IMR-90 (cell line): Measurements from ENCODE around the gene RHOC. TPM values are rescaled to one million over a fixed set of nuclear protein-coding genes. Genes with fewer than 3 reads are reported as not detected.

Experiments used
- ATAC-seq: fragments of 200-7000 bp; cut with Tn5 transposase; 2 replicates; pipeline ENCODE4 v1.9.1; 2020; ENCODE audit warnings: low read depth, mild to moderate bottlenecking, moderate library complexity
- BruUV-seq: library from RNA; stranded (reverse); fragments of 400-500 nt; replicated peaks from 2 replicates; lab custom pipeline; 2021; lab: Mats Ljungman, UMichigan
- CTCF ChIA-PET: fragments of 300-600 bp; formaldehyde crosslinking; extraction: SDS; loops from one replicate; lab custom pipeline; 2021; ENCODE audit warnings: antibody characterized with exemption; lab: Yijun Ruan, JAX
- POLR2A ChIA-PET: fragments of 300-600 bp; sonication (Branson Sonifier 250); formaldehyde crosslinking; loops from one replicate; lab custom pipeline; 2022; ENCODE audit warnings: antibody characterized with exemption; ENCODE audit not compliant: unreplicated experiment; lab: Charles Lee
- DNase-seq: peaks from one replicate; pipeline ENCODE4 v3.0.0; 2013
- H2AFZ ChIP-seq: replicated peaks from 2 replicates; pipeline ENCODE3; 2013; ENCODE audit warnings: low read length, mild to moderate bottlenecking; ENCODE audit not compliant: poor library complexity
- H2AK5ac ChIP-seq: 2 replicates; pipeline ENCODE4 v1.6.1; 2013; ENCODE audit warnings: low read depth, low read length, inconsistent platforms
- H2AK9ac ChIP-seq: replicated peaks from 2 replicates; pipeline ENCODE3; 2013; ENCODE audit warnings: mild to moderate bottlenecking, low read depth, low read length, moderate library complexity; ENCODE audit not compliant: poor library complexity
- H2BK120ac ChIP-seq: 2 replicates; pipeline ENCODE4 v1.6.1; 2013; ENCODE audit warnings: low read depth, low read length, inconsistent platforms
- H2BK15ac ChIP-seq: 3 replicates; pipeline ENCODE4 v1.6.1; 2013; ENCODE audit warnings: low read depth, low read length, inconsistent platforms
- H2BK20ac ChIP-seq: 2 replicates; pipeline ENCODE4 v1.6.1; 2013; ENCODE audit warnings: low read depth, mild to moderate bottlenecking, inconsistent platforms, low read length, moderate library complexity
- H2BK5ac ChIP-seq: 2 replicates; pipeline ENCODE4 v1.6.1; 2013; ENCODE audit warnings: mild to moderate bottlenecking, low read depth, low read length, inconsistent platforms; ENCODE audit not compliant: poor library complexity, severe bottlenecking
- H3K14ac ChIP-seq: replicated peaks from 2 replicates; pipeline ENCODE4 v1.6.1; 2013; ENCODE audit warnings: low read depth, low read length, inconsistent platforms
- H3K18ac ChIP-seq: 2 replicates; pipeline ENCODE4 v1.6.1; 2013; ENCODE audit warnings: low read depth, low read length, control low read depth
- H3K23ac ChIP-seq: 2 replicates; pipeline ENCODE4 v1.6.1; 2013; ENCODE audit warnings: low read depth, low read length, inconsistent platforms
- H3K27ac ChIP-seq: 2 replicates; pipeline ENCODE4 v1.5.1; 2013; ENCODE audit warnings: mild to moderate bottlenecking, control low read depth, low read length; ENCODE audit not compliant: insufficient read depth
- H3K27me3 ChIP-seq: 2 replicates; pipeline ENCODE4 v1.6.1; 2013; ENCODE audit warnings: low read length; ENCODE audit not compliant: control insufficient read depth, insufficient read depth
- H3K36me3 ChIP-seq: 2 replicates; pipeline ENCODE4 v1.6.1; 2013; ENCODE audit warnings: low read length, mixed read lengths; ENCODE audit not compliant: control insufficient read depth, insufficient read depth
- H3K4ac ChIP-seq: 2 replicates; pipeline ENCODE4 v1.6.1; 2013; ENCODE audit warnings: low read depth, low read length, inconsistent platforms
- H3K4me1 ChIP-seq: 2 replicates; pipeline ENCODE4 v1.6.1; 2013; ENCODE audit warnings: low read length, mixed read lengths; ENCODE audit not compliant: control insufficient read depth, insufficient read depth
- H3K4me2 ChIP-seq: 2 replicates; pipeline ENCODE4 v1.6.1; 2013; ENCODE audit warnings: low read depth, mild to moderate bottlenecking, control low read depth, low read length, moderate library complexity
- H3K4me3 ChIP-seq: 2 replicates; pipeline ENCODE4 v1.5.1; 2013; ENCODE audit warnings: low read depth, mild to moderate bottlenecking, control low read depth, low read length, moderate library complexity; ENCODE audit not compliant: insufficient read depth
- H3K56ac ChIP-seq: 2 replicates; pipeline ENCODE4 v1.6.1; 2013; ENCODE audit warnings: low read length, inconsistent platforms; ENCODE audit not compliant: insufficient read depth; ENCODE audit errors: extremely low read depth
- H3K79me1 ChIP-seq, 2 experiments: 2 replicates each; pipeline ENCODE4 v1.6.1; 2013; ENCODE audit warnings: low read length in 2 of 2, inconsistent platforms in 1 of 2, low read depth in 1 of 2
- H3K9ac ChIP-seq: 2 replicates; pipeline ENCODE4 v1.6.1; 2013; ENCODE audit warnings: low read depth, low read length, control low read depth
- H3K9me1 ChIP-seq: 2 replicates; pipeline ENCODE4 v1.6.1; 2013; ENCODE audit warnings: low read length, inconsistent platforms; ENCODE audit not compliant: insufficient read depth
- H3K9me3 ChIP-seq: 2 replicates; pipeline ENCODE4 v1.6.1; 2013; ENCODE audit warnings: low read length; ENCODE audit not compliant: control insufficient read depth, insufficient read depth
- H4K20me1 ChIP-seq: 2 replicates; pipeline ENCODE4 v1.6.1; 2013; ENCODE audit warnings: low read length, inconsistent platforms; ENCODE audit not compliant: insufficient read depth
- H4K5ac ChIP-seq: 2 replicates; pipeline ENCODE4 v1.6.1; 2013; ENCODE audit warnings: mild to moderate bottlenecking, low read depth, low read length, control low read depth
- H4K8ac ChIP-seq, 2 experiments: 2 replicates each; pipeline ENCODE4 v1.6.1; 2013; ENCODE audit warnings: low read depth in 2 of 2, low read length in 2 of 2, control low read depth in 1 of 2, inconsistent platforms in 1 of 2
- H4K91ac ChIP-seq: 2 replicates; pipeline ENCODE4 v1.6.1; 2013; ENCODE audit warnings: low read depth, low read length, inconsistent platforms; ENCODE audit not compliant: insufficient read depth
- BHLHE40 ChIP-seq: fragments of 150-350 bp; IDR thresholded peaks from 2 replicates; pipeline ENCODE4 v1.6.1; 2016; ENCODE audit warnings: mild to moderate bottlenecking, low read depth, low read length
- CEBPB ChIP-seq: IDR thresholded peaks from 2 replicates; pipeline ENCODE4 v1.6.1; 2012; ENCODE audit warnings: low read depth, low read length, improper control_type of control experiment
- CHD1 ChIP-seq: IDR thresholded peaks from 2 replicates; pipeline ENCODE4 v1.6.1; 2012; ENCODE audit warnings: low read depth, low read length, improper control_type of control experiment
- FOS ChIP-seq: fragments of 150-350 bp; IDR thresholded peaks from 2 replicates; pipeline ENCODE4 v1.6.1; 2016; ENCODE audit warnings: low read depth, low read length
- MAFK ChIP-seq: IDR thresholded peaks from 2 replicates; pipeline ENCODE4 v1.6.1; 2012; ENCODE audit warnings: low read depth, low read length, improper control_type of control experiment
- MAZ ChIP-seq: IDR thresholded peaks from 2 replicates; pipeline ENCODE4 v1.6.1; 2012; ENCODE audit warnings: low read depth, mild to moderate bottlenecking, low read length, improper control_type of control experiment, moderate library complexity, borderline replicate concordance
- MXI1 ChIP-seq: IDR thresholded peaks from 2 replicates; pipeline ENCODE4 v1.6.1; 2012; ENCODE audit warnings: low read depth, mild to moderate bottlenecking, low read length, moderate library complexity, borderline replicate concordance
- NFE2L2 ChIP-seq: fragments of 150-350 bp; IDR thresholded peaks from 2 replicates; pipeline ENCODE4 v1.6.1; 2016; ENCODE audit warnings: low read depth, mild to moderate bottlenecking, low read length
- POLR2A ChIP-seq: IDR thresholded peaks from 2 replicates; pipeline ENCODE4 v1.6.1; 2012; ENCODE audit warnings: mild to moderate bottlenecking, low read depth, low read length
- RAD21 ChIP-seq: IDR thresholded peaks from 2 replicates; pipeline ENCODE4 v1.6.1; 2012; ENCODE audit warnings: low read length, improper control_type of control experiment
- RCOR1 ChIP-seq: IDR thresholded peaks from 2 replicates; pipeline ENCODE4 v1.6.1; 2012; ENCODE audit warnings: mild to moderate bottlenecking, low read length, improper control_type of control experiment; ENCODE audit not compliant: insufficient replicate concordance
- RFX5 ChIP-seq: IDR thresholded peaks from 2 replicates; pipeline ENCODE4 v1.8.0; 2012; ENCODE audit warnings: low read depth, mild to moderate bottlenecking, low read length, moderate library complexity
- SMC3 ChIP-seq: fragments of 150-350 bp; IDR thresholded peaks from 2 replicates; pipeline ENCODE4 v1.6.1; 2016; ENCODE audit warnings: low read depth, mild to moderate bottlenecking, antibody characterized with exemption, low read length, moderate library complexity
- USF2 ChIP-seq: fragments of 150-350 bp; IDR thresholded peaks from 2 replicates; pipeline ENCODE4 v1.6.1; 2017; ENCODE audit warnings: mild to moderate bottlenecking, antibody characterized with exemption, low read length, low read depth
- WGBS, 2 experiments: methylation state at CpG; one replicate each; pipeline versions ENCODE4 v1.1.5 to v1.1.7; 2013; ENCODE audit warnings: missing lambda C conversion rate in 2 of 2; ENCODE audit not compliant: insufficient read length in 1 of 2; ENCODE audit errors: extremely low coverage in 2 of 2; 5-methylcytosine and 5-hydroxymethylcytosine counted together
- dilution Hi-C: fragments of 300-500 bp; cut with HindIII; formaldehyde crosslinking; loops from one replicate; pipeline ENCODE4 v1.14.3; 2018; ENCODE audit warnings: low sequenced_read_pairs; ENCODE audit not compliant: unreplicated experiment
- in situ Hi-C: fragments of 300-500 bp; cut with MboI; formaldehyde crosslinking; loops from 3 replicates; pipeline ENCODE4 v1.14.3; 2019; ENCODE audit warnings: low sequenced_read_pairs, inconsistent platforms, mixed read lengths
- intact Hi-C: fragments of 100-400 bp; cut with micrococcal nuclease; formaldehyde crosslinking; loops from 2 replicates; pipeline ENCODE4 v1.10.0; 2022
- polyA plus RNA-seq, 3 experiments: library from polyadenylated mRNA; depleted of rRNA; stranded (reverse); fragments of >200 nt; gene quantifications; 2 replicates each; pipeline ENCODE4 v1.2.3, GENCODE V29; 2012; ENCODE audit warnings: low replicate concordance in 1 of 3
- total RNA-seq: library from RNA; depleted of rRNA; stranded (reverse); fragments of >200 nt; gene quantifications from 2 replicates; pipeline ENCODE4 v1.2.3, GENCODE V29; 2012
- TF ChIP-seq, protein P1 (sequence below): conservative IDR thresholded peaks from 2 replicates; pipeline ENCODE4 v1.5.1; 2012; ENCODE audit warnings: mild to moderate bottlenecking, low read depth, low read length, improper control_type of control experiment
- TF ChIP-seq, protein P2 (sequence below): fragments of 150-350 bp; IDR thresholded peaks from 2 replicates; pipeline ENCODE4 v1.6.1; 2016; ENCODE audit warnings: low read depth, mild to moderate bottlenecking, low read length, moderate library complexity, borderline replicate concordance

Gene RHOC
- total and polyA plus RNA-seq, 2 of the 4 experiments (the other 2 are of a cell fraction), result 764 to 839 TPM

DNA sequence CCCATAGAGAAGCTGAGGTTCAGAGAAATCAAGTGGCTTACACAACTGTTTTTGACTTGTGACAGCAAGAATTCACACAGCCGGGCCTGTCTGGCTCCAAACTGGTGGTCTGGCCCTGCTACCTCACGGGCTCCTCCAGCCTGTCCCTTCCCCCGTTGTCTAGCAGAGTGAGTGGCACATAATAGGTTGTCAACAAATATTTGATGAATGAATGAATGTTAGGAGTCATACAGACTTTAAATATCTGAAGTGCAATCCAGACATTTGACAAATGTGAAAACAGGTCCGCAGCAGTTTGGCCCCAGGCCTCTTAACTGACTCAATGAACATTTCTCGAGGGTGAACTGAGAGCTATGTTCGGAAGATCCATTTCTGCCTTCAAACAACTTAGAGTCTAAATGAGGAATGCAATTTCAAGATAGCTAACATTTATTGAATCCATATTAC, 1.1 kb upstream of the RHOC start:
- Histone ChIP-seq H3K23ac (no peak overlapping the region), H3K9me3 (no peaks in the 10 kb centered on the region), H3K14ac (no peak overlapping the region), H3K4ac (no peak overlapping the region), H3K79me1 (peaks cover 4 to 32% of the 10 kb centered on the region in 2 experiments; a peak in 3 of 4 replicates), H2AK5ac (0 out of 2 replicates have a peak overlapping the region, but pooled peaks have one; percentile 44), H3K36me3 (peaks cover 4% of the 10 kb centered on the region), H3K4me1 (peaks cover 13% of the 10 kb centered on the region), H3K9ac (no peak overlapping the region), H2BK120ac (no peak overlapping the region), H2AFZ (no peak overlapping the region), H2BK15ac (no peak overlapping the region), H3K27ac (no peak overlapping the region), H3K4me2 (no peak overlapping the region), H4K20me1 (peaks cover 28% of the 10 kb centered on the region), H4K8ac (peak overlapping the region; percentile 60 to 65; a peak in 1 of 4 replicates), H4K5ac (no peak overlapping the region), H3K56ac (no peak overlapping the region), H2BK20ac (no peak overlapping the region), H3K27me3 (no peaks in the 10 kb centered on the region; the same call in 1 of the 2 replicates), H2AK9ac (no peak overlapping the region), H2BK5ac (no peak overlapping the region), H3K4me3 (no peak overlapping the region), H3K9me1 (peaks cover 7% of the 10 kb centered on the region; the same call in 1 of the 2 replicates), H4K91ac (no peak overlapping the region), H3K18ac (no peak overlapping the region)
- ChIA-PET CTCF (interaction anchor here (0.7 to 2.1 kb wide), 4 partner anchors 33 to 319 kb away, joined by 3 to 8 read pairs (median 4); partner anchors contain the start of gene MOV10), POLR2A (no interaction called here)
- no CpG with 5 or more reads among the region's 6 CpGs for WGBS, 2 experiments
- no TSS peak for BruUV-seq
- dilution Hi-C loops (no loop called here), intact Hi-C loops (loop anchor here (5.0 to 10.0 kb wide), 2 partner anchors 191 to 243 kb away; no protein-coding TSS in a partner anchor), in situ Hi-C loops (loop anchor here (5.0 to 25.0 kb wide), 3 partner anchors 203 to 979 kb away; partner anchors contain the start of gene WNT2B)
- no peak for DNase-seq
- TF ChIP-seq SMC3 (no peak), MAZ (no peak), FOS (no peak), NFE2L2 (no peak), CEBPB (no peak), CHD1 (no peak), MXI1 (no peak), RFX5 (no peak), RCOR1 (no peak), POLR2A (no peak), USF2 (no peak), MAFK (no peak), BHLHE40 (no peak), RAD21 (no peak)
- TF ChIP-seq, protein P1, sequence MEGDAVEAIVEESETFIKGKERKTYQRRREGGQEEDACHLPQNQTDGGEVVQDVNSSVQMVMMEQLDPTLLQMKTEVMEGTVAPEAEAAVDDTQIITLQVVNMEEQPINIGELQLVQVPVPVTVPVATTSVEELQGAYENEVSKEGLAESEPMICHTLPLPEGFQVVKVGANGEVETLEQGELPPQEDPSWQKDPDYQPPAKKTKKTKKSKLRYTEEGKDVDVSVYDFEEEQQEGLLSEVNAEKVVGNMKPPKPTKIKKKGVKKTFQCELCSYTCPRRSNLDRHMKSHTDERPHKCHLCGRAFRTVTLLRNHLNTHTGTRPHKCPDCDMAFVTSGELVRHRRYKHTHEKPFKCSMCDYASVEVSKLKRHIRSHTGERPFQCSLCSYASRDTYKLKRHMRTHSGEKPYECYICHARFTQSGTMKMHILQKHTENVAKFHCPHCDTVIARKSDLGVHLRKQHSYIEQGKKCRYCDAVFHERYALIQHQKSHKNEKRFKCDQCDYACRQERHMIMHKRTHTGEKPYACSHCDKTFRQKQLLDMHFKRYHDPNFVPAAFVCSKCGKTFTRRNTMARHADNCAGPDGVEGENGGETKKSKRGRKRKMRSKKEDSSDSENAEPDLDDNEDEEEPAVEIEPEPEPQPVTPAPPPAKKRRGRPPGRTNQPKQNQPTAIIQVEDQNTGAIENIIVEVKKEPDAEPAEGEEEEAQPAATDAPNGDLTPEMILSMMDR, result no peak
- TF ChIP-seq, protein P2, sequence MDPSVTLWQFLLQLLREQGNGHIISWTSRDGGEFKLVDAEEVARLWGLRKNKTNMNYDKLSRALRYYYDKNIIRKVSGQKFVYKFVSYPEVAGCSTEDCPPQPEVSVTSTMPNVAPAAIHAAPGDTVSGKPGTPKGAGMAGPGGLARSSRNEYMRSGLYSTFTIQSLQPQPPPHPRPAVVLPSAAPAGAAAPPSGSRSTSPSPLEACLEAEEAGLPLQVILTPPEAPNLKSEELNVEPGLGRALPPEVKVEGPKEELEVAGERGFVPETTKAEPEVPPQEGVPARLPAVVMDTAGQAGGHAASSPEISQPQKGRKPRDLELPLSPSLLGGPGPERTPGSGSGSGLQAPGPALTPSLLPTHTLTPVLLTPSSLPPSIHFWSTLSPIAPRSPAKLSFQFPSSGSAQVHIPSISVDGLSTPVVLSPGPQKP, result no peak
- ATAC-seq, result no peak
